Endothelial cell of umbilical vein (primary cell): ENCODE results near the gene NDUFB5. TPM values are rescaled to one million over a fixed set of nuclear protein-coding genes. Genes with fewer than 3 reads are reported as not detected.

Experiments used
- BruUV-seq: library from RNA; stranded (reverse); fragments of 400-500 nt; replicated peaks from 2 replicates; lab custom pipeline; 2021; lab: Mats Ljungman, UMichigan
- CTCF ChIA-PET: fragments of 300-600, 350-600 bp; sonication (Branson Sonifier 250); formaldehyde crosslinking; loops from one replicate; lab custom pipeline; 2021; ENCODE audit warnings: antibody characterized with exemption, inconsistent platforms; lab: Charles Lee
- POLR2A ChIA-PET: fragments of 300-600, 350-600 bp; sonication (Branson Sonifier 250); formaldehyde crosslinking; loops from one replicate; lab custom pipeline; 2021; ENCODE audit warnings: antibody characterized with exemption, inconsistent platforms; lab: Charles Lee
- DNase-seq: peaks from one replicate; pipeline ENCODE4 v3.0.0-alpha.2; 2011; ENCODE audit warnings: low read depth, low spot score
- FAIRE-seq: peaks from 2 replicates; lab custom pipeline; 2011; peaks lifted over from hg19 to GRCh38; lab: Jason Lieb, UNC
- H2AFZ ChIP-seq: 2 replicates; pipeline ENCODE4 v1.6.0; 2012; ENCODE audit warnings: low read depth, low read length, control low read depth, inconsistent platforms
- H3K27ac ChIP-seq: 2 replicates; pipeline ENCODE4 v1.5.1; 2011; ENCODE audit warnings: low read depth, mild to moderate bottlenecking, control low read depth, low read length, moderate library complexity; ENCODE audit not compliant: insufficient read depth
- H3K27me3 ChIP-seq, 2 experiments: 2 replicates each; pipeline versions ENCODE4 v1.6.0 to v1.6.1; 2011; ENCODE audit warnings: low read length in 2 of 2, mixed read lengths in 1 of 2; ENCODE audit not compliant: control insufficient read depth in 2 of 2, insufficient read depth in 2 of 2
- H3K36me3 ChIP-seq, 2 experiments: 2 replicates in 1 of 2; 3 replicates in 1 of 2; pipeline ENCODE4 v1.5.1; 2011; ENCODE audit warnings: low read length in 2 of 2, mild to moderate bottlenecking in 1 of 2, moderate library complexity in 1 of 2; ENCODE audit not compliant: control insufficient read depth in 2 of 2, insufficient read depth in 2 of 2; ENCODE audit errors: extremely low read depth in 1 of 2
- H3K4me1 ChIP-seq: 3 replicates; pipeline ENCODE4 v1.5.1; 2011; ENCODE audit warnings: mild to moderate bottlenecking, low read length; ENCODE audit not compliant: control insufficient read depth, insufficient read depth; ENCODE audit errors: extremely low read depth
- H3K4me2 ChIP-seq: 2 replicates; pipeline ENCODE4 v1.6.1; 2011; ENCODE audit warnings: low read length, control low read depth, mixed read lengths; ENCODE audit not compliant: insufficient read depth
- H3K4me3 ChIP-seq, 3 experiments: fragments of 200-600 bp in 1 of 3; sonication (generic), shearing (Covaris generic) in 1 of 3; replicated peaks in 1 of 3; 2 replicates each; pipeline ENCODE4 v1.5.1; 2011 to 2016; ENCODE audit warnings: control low read depth in 3 of 3, low read length in 3 of 3, mild to moderate bottlenecking in 2 of 3, inconsistent platforms in 1 of 3, low read depth in 1 of 3, moderate library complexity in 1 of 3; ENCODE audit not compliant: insufficient read depth in 1 of 3
- H3K79me2 ChIP-seq: 2 replicates; pipeline ENCODE4 v1.6.0; 2012; ENCODE audit warnings: low read length, inconsistent platforms; ENCODE audit not compliant: control insufficient read depth, insufficient read depth
- H3K9ac ChIP-seq: replicated peaks from 2 replicates; pipeline ENCODE3; 2011; ENCODE audit warnings: low read length, control low read depth; ENCODE audit not compliant: insufficient read depth; ENCODE audit errors: extremely low read depth
- H3K9me1 ChIP-seq: replicated peaks from 3 replicates; pipeline ENCODE4 v1.6.0; 2011; ENCODE audit warnings: mild to moderate bottlenecking, low read length; ENCODE audit not compliant: control insufficient read depth, insufficient read depth; ENCODE audit errors: extremely low read depth
- H3K9me3 ChIP-seq: replicated peaks from 2 replicates; pipeline ENCODE4 v1.5.1; 2012; ENCODE audit warnings: low read length, inconsistent platforms; ENCODE audit not compliant: control insufficient read depth, insufficient read depth
- H4K20me1 ChIP-seq: replicated peaks from 2 replicates; pipeline ENCODE3; 2011; ENCODE audit warnings: mild to moderate bottlenecking, low read length; ENCODE audit not compliant: control insufficient read depth, insufficient read depth; ENCODE audit errors: extremely low read depth
- EZH2 ChIP-seq: IDR thresholded peaks from 2 replicates; pipeline ENCODE4 v1.6.1; 2012; ENCODE audit warnings: borderline replicate concordance, low read depth, mild to moderate bottlenecking, moderate library complexity, low read length, inconsistent platforms; ENCODE audit not compliant: severe bottlenecking
- FOS ChIP-seq: IDR thresholded peaks from 2 replicates; pipeline ENCODE4 v1.6.1; 2011; ENCODE audit warnings: mild to moderate bottlenecking, low read length, moderate library complexity, borderline replicate concordance; ENCODE audit not compliant: insufficient read depth
- GATA2 ChIP-seq: IDR thresholded peaks from 2 replicates; pipeline ENCODE4 v1.7.0; 2011; ENCODE audit warnings: low read depth, mild to moderate bottlenecking, moderate library complexity, mixed read lengths, low read length; ENCODE audit not compliant: insufficient read length, insufficient read depth
- JUN ChIP-seq: IDR thresholded peaks from 2 replicates; pipeline ENCODE4 v1.6.1; 2011; ENCODE audit warnings: borderline replicate concordance, low read depth; ENCODE audit not compliant: insufficient read length, insufficient read depth
- MYC ChIP-seq: IDR thresholded peaks from one replicate; pipeline ENCODE4 v1.6.1; 2011; ENCODE audit warnings: mild to moderate bottlenecking, low read depth, low read length
- POLR2A ChIP-seq: IDR thresholded peaks from 2 replicates; pipeline ENCODE4 v1.6.1; 2012; ENCODE audit warnings: low read depth, mild to moderate bottlenecking, control low read depth, low read length
- POLR2AphosphoS5 ChIP-seq: IDR thresholded peaks from 2 replicates; pipeline ENCODE4 v1.6.1; 2012; ENCODE audit warnings: low read depth, mild to moderate bottlenecking, control low read depth, low read length, moderate library complexity; ENCODE audit not compliant: insufficient read depth
- dilution Hi-C: fragments of 300-500 bp; cut with MboI; formaldehyde crosslinking; loops from one replicate; pipeline ENCODE4 v1.15.0; 2019; ENCODE audit warnings: low sequenced_read_pairs; ENCODE audit not compliant: extremely low pct_ligation_motif_present
- intact Hi-C: fragments of 100-400 bp; cut with micrococcal nuclease; formaldehyde crosslinking; loops from one replicate; pipeline ENCODE4 v1.10.0; 2022
- polyA plus RNA-seq, 4 experiments: library from polyadenylated mRNA; depleted of rRNA in 3 of 4; stranded (reverse) in 3 of 4; unstranded in 1 of 4; fragments of >200 nt; gene quantifications; 2 replicates each; pipeline versions ENCODE4 v1.2.1 to v1.2.3, GENCODE V29; 2011 to 2012; ENCODE audit warnings: missing spikeins in 1 of 4
- total RNA-seq: library from RNA; stranded (reverse); gene quantifications from 2 replicates; pipeline ENCODE4 v1.2.3, GENCODE V29; 2021
- TF ChIP-seq, protein P1 (sequence below): IDR thresholded peaks from 2 replicates; pipeline ENCODE4 v1.6.1; 2011; ENCODE audit not compliant: insufficient read depth, insufficient read length
- TF ChIP-seq, protein P2 (sequence below), 2 donors: IDR thresholded peaks; 1 replicate in 1 of 2; 2 replicates in 1 of 2; pipeline ENCODE4 v1.5.1; 2011; ENCODE audit warnings: low read length in 2 of 2, mild to moderate bottlenecking in 2 of 2, moderate library complexity in 2 of 2, control low read depth in 1 of 2, inconsistent platforms in 1 of 2, low read depth in 1 of 2; ENCODE audit not compliant: insufficient read depth in 1 of 2; ENCODE audit errors: extremely low read depth in 1 of 2

The NDUFB5 gene
- total and polyA plus RNA-seq, 2 donors (not counting 3 experiments of a cell fraction or from before 2014, with no cell fraction given), result 48.2 to 74.9 TPM

DNA sequence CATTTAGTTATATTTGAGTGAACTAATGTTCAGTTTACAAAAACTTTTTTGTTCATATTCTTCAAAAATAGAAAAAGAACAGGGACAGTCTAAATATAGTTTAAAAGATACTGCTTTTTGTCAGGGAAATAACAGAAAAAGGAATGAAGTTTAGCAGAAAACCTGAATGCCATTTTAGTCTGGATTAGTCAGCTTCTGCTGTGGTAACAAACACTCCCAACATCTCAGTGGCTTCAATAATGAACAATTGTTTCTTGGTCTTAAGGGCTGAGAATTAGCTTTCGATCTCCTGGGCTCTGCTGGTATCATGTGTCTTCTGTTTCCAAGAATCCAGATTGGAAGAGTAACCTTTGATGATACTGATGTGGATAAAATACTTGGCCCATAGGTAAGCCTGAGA, 35.9 kb downstream of the NDUFB5 start:
- BruUV-seq, result no TSS peak

More for the DNA sequence above, 35.9 kb downstream of the NDUFB5 start:
- H3K79me2 ChIP-seq, result no peaks in the 10 kb centered on the region
- no peak for DNase-seq
- intact Hi-C loops, result no loop called here
- no peaks in the 10 kb centered on the region for H3K9me1 ChIP-seq
- H3K4me1 ChIP-seq, result no peaks in the 10 kb centered on the region
- no peak overlapping the region for H3K4me3 ChIP-seq
- no peak overlapping the region for H2AFZ ChIP-seq
- TF ChIP-seq, protein P1, sequence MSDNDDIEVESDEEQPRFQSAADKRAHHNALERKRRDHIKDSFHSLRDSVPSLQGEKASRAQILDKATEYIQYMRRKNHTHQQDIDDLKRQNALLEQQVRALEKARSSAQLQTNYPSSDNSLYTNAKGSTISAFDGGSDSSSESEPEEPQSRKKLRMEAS, result no peak
- TF ChIP-seq MYC (no peak), FOS (no peak), POLR2AphosphoS5 (no peak), GATA2 (no peak), JUN (no peak), EZH2 (no peak), POLR2A (no peak)
- TF ChIP-seq, protein P2, sequence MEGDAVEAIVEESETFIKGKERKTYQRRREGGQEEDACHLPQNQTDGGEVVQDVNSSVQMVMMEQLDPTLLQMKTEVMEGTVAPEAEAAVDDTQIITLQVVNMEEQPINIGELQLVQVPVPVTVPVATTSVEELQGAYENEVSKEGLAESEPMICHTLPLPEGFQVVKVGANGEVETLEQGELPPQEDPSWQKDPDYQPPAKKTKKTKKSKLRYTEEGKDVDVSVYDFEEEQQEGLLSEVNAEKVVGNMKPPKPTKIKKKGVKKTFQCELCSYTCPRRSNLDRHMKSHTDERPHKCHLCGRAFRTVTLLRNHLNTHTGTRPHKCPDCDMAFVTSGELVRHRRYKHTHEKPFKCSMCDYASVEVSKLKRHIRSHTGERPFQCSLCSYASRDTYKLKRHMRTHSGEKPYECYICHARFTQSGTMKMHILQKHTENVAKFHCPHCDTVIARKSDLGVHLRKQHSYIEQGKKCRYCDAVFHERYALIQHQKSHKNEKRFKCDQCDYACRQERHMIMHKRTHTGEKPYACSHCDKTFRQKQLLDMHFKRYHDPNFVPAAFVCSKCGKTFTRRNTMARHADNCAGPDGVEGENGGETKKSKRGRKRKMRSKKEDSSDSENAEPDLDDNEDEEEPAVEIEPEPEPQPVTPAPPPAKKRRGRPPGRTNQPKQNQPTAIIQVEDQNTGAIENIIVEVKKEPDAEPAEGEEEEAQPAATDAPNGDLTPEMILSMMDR (IDR thresholded peaks at IDR 0.05; ENCODE audit: extremely low read depth in 1 of 2, insufficient read depth in 1 of 2, low read depth in 1 of 2, low read length in 2 of 2), result no peak
- POLR2A ChIA-PET, result no interaction called here
- H3K9ac ChIP-seq, result no peak overlapping the region
- no peak overlapping the region for H3K4me2 ChIP-seq
- no peaks in the 10 kb centered on the region for H4K20me1 ChIP-seq
- no peaks in the 10 kb centered on the region for H3K36me3 ChIP-seq
- dilution Hi-C loops, result no loop called here
- CTCF ChIA-PET, result interaction anchor here (1.9 kb wide), 1 partner anchor 9 kb away, joined by 6 read pairs; no protein-coding TSS in a partner anchor
- FAIRE-seq, result no peak
- H3K9me3 ChIP-seq, result no peaks in the 10 kb centered on the region
- H3K27me3 ChIP-seq, result no peaks in the 10 kb centered on the region
- no peak overlapping the region for H3K27ac ChIP-seq
